ENCODE results near the gene KHSRP.
"Not testable (repeated sequence)": the region's sequence is repeated elsewhere in the genome, so short reads cannot be mapped to it uniquely, and the experiment has no call there.

KHSRP gene

DNA sequence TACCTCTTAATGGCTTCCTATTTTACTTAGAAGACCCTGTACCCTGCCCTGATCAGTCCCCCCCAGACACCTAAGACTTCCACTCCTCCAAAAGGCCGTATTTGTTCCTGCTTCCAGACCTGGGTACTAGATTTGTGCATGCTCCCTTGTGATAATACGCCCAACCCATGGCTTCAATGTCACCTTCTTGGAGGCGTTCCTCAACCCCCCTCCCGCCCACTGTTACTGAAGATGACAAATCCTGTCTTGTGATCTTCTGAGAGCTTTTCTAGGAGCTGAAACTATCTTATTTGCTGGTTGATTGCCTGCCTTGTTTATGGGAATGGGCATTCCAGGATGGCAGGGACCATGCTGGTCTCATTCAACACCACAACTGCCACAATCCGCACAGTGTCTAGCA, 25.6 kb upstream of the KHSRP start:
- DNase-seq, result no peak

DNA sequence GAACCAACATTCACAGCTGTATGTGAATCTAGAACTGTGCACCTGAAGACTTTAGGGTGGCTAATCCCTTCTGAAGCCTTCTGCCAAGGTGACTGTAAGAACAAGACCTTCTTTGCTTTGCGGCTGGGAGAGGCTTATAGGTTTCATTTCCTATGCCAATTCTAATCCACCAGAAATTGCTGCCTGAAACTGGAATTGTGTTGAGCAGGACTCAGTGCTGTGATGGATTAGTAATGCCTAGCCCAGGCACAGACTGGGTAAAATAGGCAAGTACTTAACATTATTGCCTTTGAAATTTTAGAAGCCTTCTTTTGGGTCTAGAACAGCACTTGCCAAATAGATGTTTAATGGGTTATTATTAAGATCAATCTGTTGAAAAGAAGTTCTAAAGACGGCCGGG, 23.4 kb upstream of the KHSRP start:
- no peak for DNase-seq

DNA sequence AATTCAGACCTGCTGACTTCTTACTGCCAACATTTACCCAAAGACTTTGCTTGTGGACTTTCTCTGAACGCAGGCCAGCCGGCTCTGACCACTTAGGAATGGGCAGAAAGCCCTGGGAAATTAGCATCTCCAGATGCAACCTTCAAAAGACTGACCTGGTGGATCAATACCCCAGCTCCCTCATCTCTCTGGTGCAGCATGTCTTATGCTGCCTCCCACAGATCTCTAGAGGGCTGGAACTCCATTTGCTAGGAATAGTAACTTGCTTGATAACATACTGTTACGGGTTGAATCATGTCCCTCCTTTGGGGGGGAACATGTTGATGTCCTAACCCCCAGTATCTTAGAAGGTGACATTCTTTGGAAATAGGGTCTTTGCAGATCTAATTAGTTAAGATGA, 21.8 kb upstream of the KHSRP start:
- no peak for DNase-seq

GRCh38 chr19:6443986-6444385, 19.4 kb upstream of the KHSRP start:
- no peak for DNase-seq

GRCh38 chr19:6442087-6442688, 17.6 kb upstream of the KHSRP start:
- no peak for DNase-seq

- DNase-seq, result no peak
Observed at GRCh38 chr19:6440905-6441304, 16.3 kb upstream of the KHSRP start.

GRCh38 chr19:6439743-6440142, 15.1 kb upstream of the KHSRP start:
- no peak for DNase-seq

- no peak for DNase-seq
Observed at GRCh38 chr19:6433663-6434062, 9.1 kb upstream of the KHSRP start, which contains the start of gene SLC25A41. Gene SLC25A41, minus strand, starts transcription at chr19:6433763. Its CDS starts 70 bp downstream, at chr19:6433693.

GRCh38 chr19:6433165-6433564, 8.6 kb upstream of the KHSRP start:
- no peak for DNase-seq

DNA sequence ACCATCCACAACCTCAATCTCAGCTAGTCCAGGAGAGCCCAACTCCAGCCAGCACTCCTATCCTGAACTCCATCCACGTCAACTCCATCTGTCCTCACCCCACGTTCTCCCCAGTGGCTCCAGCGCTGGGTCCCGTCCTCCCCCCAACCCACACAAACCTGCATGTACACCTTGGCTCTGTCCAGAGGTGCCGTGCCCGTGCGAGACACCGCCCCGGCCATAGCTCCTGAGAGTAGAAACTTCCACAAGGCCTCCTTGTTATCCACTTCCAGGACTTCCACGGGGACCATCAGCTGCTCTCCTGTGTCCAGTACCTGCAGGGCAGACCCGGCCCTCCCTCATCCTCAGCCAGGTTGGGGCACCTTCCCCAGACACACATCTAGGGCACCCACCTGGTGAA, 7.3 kb upstream of the KHSRP start:
- DNase-seq, result no peak

DNA sequence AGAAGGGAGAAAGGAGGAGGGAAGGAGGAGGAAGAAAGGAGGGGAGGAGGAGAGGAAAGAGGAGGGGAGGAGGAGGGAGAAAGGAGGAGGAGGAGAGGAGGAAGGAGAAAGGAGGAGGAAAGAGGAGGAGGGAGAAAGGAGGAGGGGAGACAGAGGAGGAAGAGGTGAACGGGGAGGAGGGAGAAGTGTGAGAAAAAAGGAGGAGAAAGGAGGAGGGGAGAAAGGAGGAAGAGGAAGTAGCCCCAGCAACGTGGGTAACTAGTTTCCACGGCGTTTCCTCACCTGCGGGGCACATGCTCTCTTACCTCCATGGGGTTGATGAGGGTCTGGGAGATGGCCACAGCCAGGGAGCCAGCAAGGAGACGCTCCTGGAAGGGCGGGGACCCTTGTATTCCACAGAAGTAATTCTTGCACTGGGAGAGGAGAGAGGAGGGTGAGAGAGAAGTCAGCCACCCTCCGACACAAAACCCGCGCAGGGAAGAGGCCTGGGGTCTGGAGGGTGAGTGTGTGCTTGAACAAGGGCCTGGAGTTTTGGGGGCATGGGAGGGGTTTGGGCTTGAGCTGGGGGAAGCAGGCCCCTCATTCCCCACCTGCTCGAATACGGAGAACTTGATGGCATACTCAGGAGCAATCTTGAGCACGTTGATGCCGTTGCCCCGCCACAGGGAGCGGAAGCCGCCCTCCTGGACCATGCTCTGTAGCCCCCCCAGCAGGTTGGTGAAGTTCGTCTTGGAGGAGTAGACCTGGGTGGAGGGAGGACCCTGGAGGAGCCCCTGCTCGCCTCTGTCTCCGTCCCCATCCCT, 5.0 kb upstream of the KHSRP start:
- DNase-seq, result no peak

- not testable (repeated sequence) for DNase-seq
Observed at GRCh38 chr19:6428692-6429418, 4.2 kb upstream of the KHSRP start.

GRCh38 chr19:6427131-6427530, 2.5 kb upstream of the KHSRP start:
- no peak for DNase-seq

GRCh38 chr19:6425732-6426620, 1.4 kb upstream of the KHSRP start:
- no peak for DNase-seq

GRCh38 chr19:6424939-6425731, 524 bp upstream of the KHSRP start:
- DNase-seq, result peak; percentile 98

DNA sequence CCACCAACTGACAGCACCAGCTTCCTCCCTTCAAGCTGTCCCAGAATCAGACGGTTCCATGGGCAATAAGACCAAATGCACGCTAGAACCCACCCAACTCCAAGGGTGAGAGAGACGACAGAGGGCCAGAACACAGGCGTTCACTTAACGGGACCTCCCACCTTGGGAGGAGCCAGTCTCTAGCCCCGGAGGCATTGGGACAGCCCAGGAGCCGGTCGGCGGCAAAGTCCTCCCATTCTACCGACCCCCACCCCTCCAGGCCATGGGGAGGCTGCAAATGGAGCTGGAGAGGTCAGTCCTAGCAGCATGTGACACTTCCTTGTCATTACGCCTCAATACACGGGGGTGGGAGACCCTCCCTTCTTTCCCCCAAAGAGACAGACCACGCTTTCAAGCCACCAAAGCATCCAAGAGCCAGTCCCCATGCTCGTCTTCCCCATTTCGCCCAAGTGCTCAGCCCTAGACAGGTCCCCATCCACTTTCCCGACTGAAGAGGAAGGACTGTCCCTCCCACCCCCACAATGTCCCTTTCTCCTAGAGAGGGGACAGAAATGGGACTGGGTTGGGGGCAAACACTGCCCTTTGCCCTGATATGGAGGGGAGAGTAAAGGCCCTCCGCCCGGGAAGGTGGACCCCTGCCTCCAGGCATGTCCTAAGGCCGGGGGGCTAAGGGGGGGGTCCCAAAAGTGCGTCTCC, 964 bp downstream of the KHSRP start:
- peak; percentile 39 for DNase-seq

- DNase-seq, result no peak
Observed at GRCh38 chr19:6421075-6422014, 3.3 kb downstream of the KHSRP start.

DNA sequence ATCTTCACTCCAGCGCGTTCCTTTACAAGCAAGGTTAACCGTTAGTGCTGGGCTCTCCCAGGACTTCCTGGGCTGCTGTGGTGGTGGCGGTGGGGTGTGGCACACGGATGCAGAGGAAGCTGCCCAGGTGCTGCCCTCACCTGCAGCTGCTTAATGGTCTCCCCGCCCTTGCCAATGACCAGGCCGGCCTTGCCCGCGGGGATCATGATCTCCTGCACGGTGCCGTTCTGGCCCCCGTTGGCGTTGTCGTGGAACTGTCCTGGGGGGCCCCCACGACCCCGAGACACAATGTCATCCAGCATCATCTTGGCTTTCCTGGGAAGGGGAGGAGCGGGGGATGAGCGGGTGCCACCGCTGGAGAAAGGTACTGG, 6.1 kb downstream of the KHSRP start:
- DNase-seq, result no peak

DNA sequence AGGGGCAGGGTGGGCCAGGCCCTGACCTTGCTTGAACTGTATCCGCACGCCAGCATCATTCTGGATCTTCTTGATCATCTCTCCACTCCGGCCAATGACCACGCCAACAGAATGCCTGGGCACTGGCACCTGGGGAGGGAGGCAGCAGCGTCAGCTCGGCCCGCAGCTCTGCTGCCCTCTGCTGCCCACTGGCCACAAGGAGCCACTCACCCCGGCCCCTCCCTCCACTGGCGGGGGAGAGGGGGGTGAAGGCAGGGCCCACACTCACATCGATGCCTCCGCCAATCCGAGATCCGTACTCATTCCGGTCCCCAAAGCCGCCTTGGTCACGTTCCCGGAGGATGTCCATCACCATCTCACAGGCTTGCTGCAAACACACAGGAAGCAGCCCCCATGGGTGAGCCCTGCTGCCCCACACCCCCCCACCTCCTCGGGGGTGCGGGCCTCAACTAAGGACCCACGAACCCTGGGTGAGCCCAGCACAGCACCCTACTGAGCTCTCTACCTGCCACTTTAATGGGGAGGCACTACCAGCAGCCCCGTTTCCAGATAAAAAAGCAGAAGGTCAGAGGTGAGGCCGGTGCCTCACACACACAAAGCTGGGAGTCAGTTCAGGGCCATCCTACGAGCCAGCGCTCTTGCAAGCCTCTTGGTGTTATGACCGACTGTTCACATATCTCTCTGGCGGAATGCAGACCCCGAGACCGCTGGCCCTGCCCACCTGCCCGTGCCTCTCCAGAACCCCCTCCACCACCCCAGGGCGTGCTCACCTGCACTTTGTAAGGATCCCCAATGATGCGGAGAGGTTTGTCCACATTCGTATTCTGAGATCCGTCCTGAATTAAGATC, 6.7 kb downstream of the KHSRP start:
- DNase-seq, result no peak
